GM19351 (cell line): ENCODE data around the gene SLC16A12.
"Not testable (repeated sequence)": the region's sequence is repeated elsewhere in the genome, so short reads cannot be mapped to it uniquely, and the experiment has no call there.

Experiments used
- ATAC-seq: cut with Tn5 transposase; IDR thresholded peaks from one replicate; pipeline ENCODE4 v1.9.1; 2021; ENCODE audit warnings: mild to moderate bottlenecking, moderate library complexity; ENCODE audit not compliant: unreplicated experiment

The SLC16A12 gene

GRCh38 chr10:89393898-89394297 is 141.5 kb downstream of the SLC16A12 start:
- ATAC-seq = no peak

GRCh38 chr10:89392974-89393373 is 142.4 kb downstream of the SLC16A12 start:
- no peak for ATAC-seq

- ATAC-seq = peak; percentile 89
These were observed 143.3 kb downstream of the SLC16A12 start, which contains the start of gene IFIT1 for GRCh38 chr10:89391907-89392756. Gene IFIT1 (plus strand): TSS chr10:89392623. CDS start chr10:89392713, 90 bp downstream.

- ATAC-seq = not testable (repeated sequence)
These were observed 144.2 kb downstream of the SLC16A12 start for GRCh38 chr10:89391226-89391576.

- ATAC-seq = no peak
These were observed 144.7 kb downstream of the SLC16A12 start for GRCh38 chr10:89390476-89391225.

- no peak for ATAC-seq
These were observed 146.1 kb downstream of the SLC16A12 start for GRCh38 chr10:89389254-89389653.

- no peak for ATAC-seq
These were observed 146.6 kb downstream of the SLC16A12 start for GRCh38 chr10:89388806-89389205.

- ATAC-seq = no peak
These were observed 150.7 kb downstream of the SLC16A12 start for GRCh38 chr10:89384474-89385340.

GRCh38 chr10:89382757-89383156 is 152.6 kb downstream of the SLC16A12 start:
- ATAC-seq = no peak
